Transverse colon (tissue), 4 donors: ENCODE results near the gene ANKRD11. TPM values are rescaled to one million over a fixed set of nuclear protein-coding genes. Genes with fewer than 3 reads are reported as not detected.
"Not testable (repeated sequence)": the region's sequence is repeated elsewhere in the genome, so short reads cannot be mapped to it uniquely, and the experiment has no call there.

Experiments
- DNase-seq: peaks from one replicate; pipeline ENCODE4 v3.0.0-alpha.2; 2019
- H3K27ac ChIP-seq, 4 donors: fragments of 200-600 bp; sonication (generic); 2 replicates each; pipeline ENCODE4 v1.5.1; 2016 to 2018; ENCODE audit warnings: inconsistent platforms in 4 of 4
- H3K27me3 ChIP-seq: fragments of 200-600 bp; sonication (generic); 2 replicates; pipeline ENCODE4 v1.5.1; 2017; ENCODE audit warnings: inconsistent platforms
- H3K36me3 ChIP-seq, 4 donors: fragments of 200-600 bp; sonication (generic); 2 replicates each; pipeline ENCODE4 v1.5.1; 2017 to 2019; ENCODE audit warnings: inconsistent platforms in 4 of 4
- H3K4me1 ChIP-seq, 4 donors: fragments of 200-600 bp; sonication (generic); 2 replicates each; pipeline ENCODE4 v1.5.1; 2017 to 2020; ENCODE audit warnings: inconsistent platforms in 4 of 4
- H3K4me3 ChIP-seq, 4 donors: fragments of 200-600 bp; sonication (generic); 1 replicate in 1 of 4; 2 replicates in 3 of 4; pipeline versions ENCODE4 v1.5.1 to v1.6.1; 2017 to 2019; ENCODE audit warnings: inconsistent platforms in 4 of 4
- H3K9me3 ChIP-seq, 2 donors: fragments of 200-600 bp; sonication (generic); 2 replicates each; pipeline ENCODE4 v1.5.1; 2017 to 2019; ENCODE audit warnings: inconsistent platforms in 2 of 2
- CTCF ChIP-seq, 5 experiments: fragments of 200-600 bp in 3 of 5; fragments of 450-650 bp in 2 of 5; sonication (generic) in 3 of 5; IDR thresholded peaks; 1 replicate in 2 of 5; 2 replicates in 3 of 5; pipeline ENCODE4 v1.5.1; 2016 to 2017; ENCODE audit warnings: antibody characterized with exemption in 5 of 5, inconsistent platforms in 3 of 5, mild to moderate bottlenecking in 2 of 5, moderate library complexity in 1 of 5
- EP300 ChIP-seq: sonication (generic); formaldehyde crosslinking; IDR thresholded peaks from one replicate; pipeline ENCODE4 v1.6.1; 2017; ENCODE audit warnings: antibody characterized with exemption, low read depth
- POLR2A ChIP-seq: fragments of 450-650 bp; IDR thresholded peaks from one replicate; pipeline ENCODE4 v1.6.1; 2016; ENCODE audit warnings: antibody characterized with exemption, mild to moderate bottlenecking, moderate library complexity
- POLR2AphosphoS5 ChIP-seq, 3 donors: sonication (generic); formaldehyde crosslinking; IDR thresholded peaks; one replicate each; pipeline ENCODE4 v1.6.1; 2016; ENCODE audit warnings: antibody characterized with exemption in 3 of 3
- WGBS, 2 donors: methylation state at CpG; one replicate each; pipeline ENCODE4 v1.1.5; 2018; ENCODE audit warnings: low coverage in 1 of 2; 5-methylcytosine and 5-hydroxymethylcytosine counted together
- in situ Hi-C, 4 donors: fragments of 200-750 bp; cut with MboI; loops; one replicate each; pipeline versions ENCODE4 v1.15.0 to v1.15.1; 2017; ENCODE audit warnings: low sequenced_read_pairs in 3 of 4, low pct_ligation_motif_present in 1 of 4, low pct_unique_long_range_greater_than_20kb in 1 of 4
- intact Hi-C: fragments of 100-400 bp; cut with DNase I; formaldehyde crosslinking; loops from one replicate; pipeline ENCODE4 v1.15.1; 2023; ENCODE audit warnings: low total_unique reads
- total RNA-seq, 4 donors: library from RNA; depleted of rRNA; stranded (reverse); fragments of >200 nt; gene quantifications; one replicate each; pipeline ENCODE4 v1.1.0, GENCODE V29; 2016

The ANKRD11 gene
- total RNA-seq, 4 donors from 2014 or later: 109 to 281 (median 142) TPM

- Histone ChIP-seq H3K9me3 (no peaks in the 10 kb centered on the region), H3K27ac (no peak overlapping the region), H3K4me3 (no peak overlapping the region), H3K4me1 (peaks cover 9 to 62% (median 43%) of the 10 kb centered on the region in 4 donors), H3K27me3 (no peaks in the 10 kb centered on the region), H3K36me3 (no peaks in the 10 kb centered on the region)
- whole genome bisulfite sequencing, 2 donors: 75 to 80% methylated on average over 1 to 5 of the region's 5 CpGs
- TF ChIP-seq POLR2AphosphoS5 (IDR thresholded peaks at IDR 0.05) (no peak), POLR2A (no peak), EP300 (no peak), CTCF (IDR thresholded peaks at IDR 0.05) (no peak)
- intact Hi-C loops (no loop called here), in situ Hi-C loops (no loop called here)
- DNase-seq: no peak
These were observed 23.4 kb downstream of the ANKRD11 start for GRCh38 chr16:89466920-89467319.

GRCh38 chr16:89463312-89463711 lies 27.0 kb downstream of the ANKRD11 start:
- in situ Hi-C loops, H3K9me3 ChIP-seq: not testable (repeated sequence)

GRCh38 chr16:89462639-89463038 lies 27.7 kb downstream of the ANKRD11 start:
- H3K27ac ChIP-seq, H3K27me3 ChIP-seq, H3K4me3 ChIP-seq, in situ Hi-C loops, H3K9me3 ChIP-seq, intact Hi-C loops, H3K36me3 ChIP-seq, DNase-seq: not testable (repeated sequence)
- WGBS, 2 donors: 96% methylated on average over 23 of the region's 30 CpGs; no CpG with 5 or more reads in 1 of the 2 donors
- peaks cover 4 to 30% (median 12%) of the 10 kb centered on the region in 4 donors for H3K4me1 ChIP-seq

More at GRCh38 chr16:89463312-89463711, 27.0 kb downstream of the ANKRD11 start:
- H3K27me3 ChIP-seq, H3K4me3 ChIP-seq, DNase-seq, H3K27ac ChIP-seq, intact Hi-C loops, H3K36me3 ChIP-seq: not testable (repeated sequence)
- peaks cover 4 to 36% (median 17%) of the 10 kb centered on the region in 4 donors for H3K4me1 ChIP-seq
- 62% methylated on average over 5 of the region's 5 CpGs; no CpG with 5 or more reads in 1 of the 2 donors for WGBS, 2 donors

- H3K27me3 ChIP-seq, H3K27ac ChIP-seq, DNase-seq, H3K9me3 ChIP-seq, H3K4me3 ChIP-seq, intact Hi-C loops, H3K36me3 ChIP-seq, in situ Hi-C loops: not testable (repeated sequence)
- 62 to 89% methylated on average over 4 to 12 of the region's 15 CpGs for WGBS, 2 donors
- peaks cover 3 to 22% (median 6%) of the 10 kb centered on the region in 4 donors for H3K4me1 ChIP-seq
These were observed 28.5 kb downstream of the ANKRD11 start for GRCh38 chr16:89461890-89462289.

- DNase-seq: no peak
- WGBS, 2 donors: 88% methylated on average over 6 of the region's 6 CpGs; no CpG with 5 or more reads in 1 of the 2 donors
These were observed 29.8 kb downstream of the ANKRD11 start for GRCh38 chr16:89460556-89460955.

More at GRCh38 chr16:89460556-89460955, 29.8 kb downstream of the ANKRD11 start:
- no peak overlapping the region for H3K4me3 ChIP-seq
- no peaks in the 10 kb centered on the region for H3K36me3 ChIP-seq
- in situ Hi-C loops (no loop called here), intact Hi-C loops (no loop called here)
- no peak overlapping the region for H3K27ac ChIP-seq
- H3K4me1 ChIP-seq: peaks cover 0 to 20% (median 6%) of the 10 kb centered on the region in 4 donors
- H3K9me3 ChIP-seq: no peaks in the 10 kb centered on the region
- H3K27me3 ChIP-seq: no peaks in the 10 kb centered on the region
- TF ChIP-seq POLR2A: no peak
- TF ChIP-seq EP300: no peak
- no peak for TF ChIP-seq POLR2AphosphoS5 (IDR thresholded peaks at IDR 0.05)
- TF ChIP-seq CTCF (IDR thresholded peaks at IDR 0.05): no peak
